ENCODE data around the gene TSPEAR. TPM values are rescaled to one million over a fixed set of nuclear protein-coding genes. Genes with fewer than 3 reads are reported as not detected.

TSPEAR gene
- total RNA-seq, 4 donors from 2014 or later = not detected

- intact Hi-C loops (cut with DNase I; ENCODE audit: low total_unique reads) = no loop called here
Measured at GRCh38 chr21:44511219-44511937, 200.0 kb downstream of the TSPEAR start.

DNA sequence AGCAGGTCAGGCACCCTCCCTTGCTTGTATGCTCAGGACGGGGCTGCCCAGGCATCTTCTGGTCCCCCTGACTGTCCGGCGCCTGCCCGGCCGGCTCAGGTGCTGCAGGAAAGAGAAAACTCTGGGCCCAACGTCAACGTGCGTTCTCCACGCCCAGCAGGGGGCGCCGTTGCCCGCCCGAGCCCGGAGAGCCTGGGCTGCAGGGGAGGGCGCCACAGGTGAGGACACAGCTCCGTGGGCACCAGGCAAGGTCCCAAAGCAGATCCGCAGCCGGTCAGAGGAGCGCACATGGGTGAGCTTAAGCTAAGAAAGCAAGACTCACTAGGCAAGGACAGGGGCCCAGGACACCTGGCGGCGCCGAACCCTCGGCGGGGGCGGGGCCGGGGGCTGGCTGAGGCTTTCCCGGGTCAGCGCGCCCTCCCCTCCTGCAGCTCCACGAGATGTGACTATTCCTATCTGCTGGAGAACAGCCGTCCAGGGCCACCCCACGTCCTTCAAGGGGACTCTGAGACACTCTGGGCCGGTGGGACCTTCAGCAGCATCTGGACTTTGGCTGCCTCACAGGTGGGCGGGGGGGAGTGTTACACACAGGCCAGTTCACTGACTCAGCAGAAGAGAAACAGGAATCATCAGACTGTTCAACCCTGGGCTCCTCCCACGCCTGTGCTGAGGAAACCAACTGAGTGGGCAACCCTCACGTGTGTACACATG lies 200.7 kb downstream of the TSPEAR start:
- peaks cover 19% of the 10 kb centered on the region for H3K27me3 ChIP-seq
- H3K9me3 ChIP-seq = no peaks in the 10 kb centered on the region
- H3K27ac ChIP-seq = no peak overlapping the region
- peak; percentile 75 for DNase-seq
- intact Hi-C loops (cut with DNase I; ENCODE audit: low total_unique reads) = loop anchor here (1.0 kb wide), 1 partner anchor 272 kb away; no protein-coding TSS in a partner anchor
- peaks cover 0 to 6% (median 3%) of the 10 kb centered on the region in 4 donors for H3K4me1 ChIP-seq
- WGBS, 2 donors (ENCODE audit: low coverage in 1 of 2) = 14% methylated on average over 17 of the region's 36 CpGs; no CpG with 5 or more reads in 1 of the 2 donors
- H3K36me3 ChIP-seq = no peaks in the 10 kb centered on the region
- peak overlapping the region in 1 of 4 donors; percentile 27 for H3K4me3 ChIP-seq
- in situ Hi-C loops (cut with MboI; ENCODE audit: low pct_ligation_motif_present in 1 of 4, low pct_unique_long_range_greater_than_20kb in 1 of 4, low sequenced_read_pairs in 3 of 4) = loop anchor here in 2 of 4 donors (10.0 to 25.0 kb wide), 2 partner anchors 277 to 284 kb away; no protein-coding TSS in a partner anchor
- no peak for TF ChIP-seq POLR2A (IDR thresholded peaks at IDR 0.05)
- TF ChIP-seq, protein P1, sequence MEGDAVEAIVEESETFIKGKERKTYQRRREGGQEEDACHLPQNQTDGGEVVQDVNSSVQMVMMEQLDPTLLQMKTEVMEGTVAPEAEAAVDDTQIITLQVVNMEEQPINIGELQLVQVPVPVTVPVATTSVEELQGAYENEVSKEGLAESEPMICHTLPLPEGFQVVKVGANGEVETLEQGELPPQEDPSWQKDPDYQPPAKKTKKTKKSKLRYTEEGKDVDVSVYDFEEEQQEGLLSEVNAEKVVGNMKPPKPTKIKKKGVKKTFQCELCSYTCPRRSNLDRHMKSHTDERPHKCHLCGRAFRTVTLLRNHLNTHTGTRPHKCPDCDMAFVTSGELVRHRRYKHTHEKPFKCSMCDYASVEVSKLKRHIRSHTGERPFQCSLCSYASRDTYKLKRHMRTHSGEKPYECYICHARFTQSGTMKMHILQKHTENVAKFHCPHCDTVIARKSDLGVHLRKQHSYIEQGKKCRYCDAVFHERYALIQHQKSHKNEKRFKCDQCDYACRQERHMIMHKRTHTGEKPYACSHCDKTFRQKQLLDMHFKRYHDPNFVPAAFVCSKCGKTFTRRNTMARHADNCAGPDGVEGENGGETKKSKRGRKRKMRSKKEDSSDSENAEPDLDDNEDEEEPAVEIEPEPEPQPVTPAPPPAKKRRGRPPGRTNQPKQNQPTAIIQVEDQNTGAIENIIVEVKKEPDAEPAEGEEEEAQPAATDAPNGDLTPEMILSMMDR (IDR thresholded peaks at IDR 0.05) = peak; percentile 79 to 88 (median 84)
- no peak for TF ChIP-seq POLR2AphosphoS5 (IDR thresholded peaks at IDR 0.05)
- no peak for TF ChIP-seq EP300 (IDR thresholded peaks at IDR 0.05; ENCODE audit: low read depth)

More at GRCh38 chr21:44511219-44511937, 200.0 kb downstream of the TSPEAR start:
- H3K4me1 ChIP-seq = peaks cover 0 to 6% (median 3%) of the 10 kb centered on the region in 4 donors
- H3K27me3 ChIP-seq = peaks cover 19% of the 10 kb centered on the region
- H3K36me3 ChIP-seq = no peaks in the 10 kb centered on the region
- DNase-seq = no peak
- no peaks in the 10 kb centered on the region for H3K9me3 ChIP-seq
- no peak overlapping the region for H3K27ac ChIP-seq
- no peak for TF ChIP-seq POLR2AphosphoS5 (IDR thresholded peaks at IDR 0.05)
- in situ Hi-C loops (cut with MboI; ENCODE audit: low pct_ligation_motif_present in 1 of 4, low pct_unique_long_range_greater_than_20kb in 1 of 4, low sequenced_read_pairs in 3 of 4) = loop anchor here in 2 of 4 donors (10.0 to 25.0 kb wide), 2 partner anchors 276 to 283 kb away; no protein-coding TSS in a partner anchor
- H3K4me3 ChIP-seq = no peak overlapping the region
- 67 to 89% methylated on average over 1 to 11 of the region's 11 CpGs for WGBS, 2 donors (ENCODE audit: low coverage in 1 of 2)

DNA sequence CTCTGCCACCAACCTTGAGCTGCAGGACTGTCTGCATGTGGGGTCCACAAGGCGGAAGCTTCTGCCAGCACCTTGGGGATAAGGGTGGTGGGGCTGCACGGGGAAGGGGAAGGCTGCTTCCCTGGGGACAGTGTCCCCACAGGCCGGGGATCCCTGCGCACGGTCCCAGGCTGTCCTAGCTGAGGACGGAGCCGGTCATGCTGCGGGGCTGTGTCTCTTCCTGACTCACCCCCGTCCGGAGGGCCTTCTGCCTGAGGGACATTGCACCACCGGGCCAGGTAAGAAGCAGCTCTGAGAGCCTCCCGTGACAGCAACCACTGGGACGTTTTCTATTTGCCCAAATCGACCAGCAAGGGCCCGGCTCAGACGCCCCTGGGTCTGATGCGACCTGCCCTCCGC lies 201.3 kb downstream of the TSPEAR start:
- Histone ChIP-seq H3K27ac (no peak overlapping the region), H3K36me3 (no peaks in the 10 kb centered on the region), H3K4me3 (peak overlapping the region in 1 of 4 donors; percentile 27), H3K4me1 (peaks cover 0 to 6% (median 3%) of the 10 kb centered on the region in 4 donors), H3K27me3 (peaks cover 19% of the 10 kb centered on the region), H3K9me3 (no peaks in the 10 kb centered on the region)
- TF ChIP-seq POLR2AphosphoS5 (IDR thresholded peaks at IDR 0.05) (no peak), EP300 (IDR thresholded peaks at IDR 0.05; ENCODE audit: low read depth) (no peak), POLR2A (IDR thresholded peaks at IDR 0.05) (no peak)
- TF ChIP-seq, protein P1 (IDR thresholded peaks at IDR 0.05) = no peak
- 58% methylated on average over 17 of the region's 18 CpGs; no CpG with 5 or more reads in 1 of the 2 donors for WGBS, 2 donors (ENCODE audit: low coverage in 1 of 2)
- no peak for DNase-seq
- in situ Hi-C loops (cut with MboI; ENCODE audit: low pct_ligation_motif_present in 1 of 4, low pct_unique_long_range_greater_than_20kb in 1 of 4, low sequenced_read_pairs in 3 of 4) (loop anchor here in 2 of 4 donors (10.0 to 25.0 kb wide), 2 partner anchors 277 to 285 kb away; no protein-coding TSS in a partner anchor), intact Hi-C loops (cut with DNase I; ENCODE audit: low total_unique reads) (loop anchor here (1.0 kb wide), 1 partner anchor 272 kb away; no protein-coding TSS in a partner anchor)

DNA sequence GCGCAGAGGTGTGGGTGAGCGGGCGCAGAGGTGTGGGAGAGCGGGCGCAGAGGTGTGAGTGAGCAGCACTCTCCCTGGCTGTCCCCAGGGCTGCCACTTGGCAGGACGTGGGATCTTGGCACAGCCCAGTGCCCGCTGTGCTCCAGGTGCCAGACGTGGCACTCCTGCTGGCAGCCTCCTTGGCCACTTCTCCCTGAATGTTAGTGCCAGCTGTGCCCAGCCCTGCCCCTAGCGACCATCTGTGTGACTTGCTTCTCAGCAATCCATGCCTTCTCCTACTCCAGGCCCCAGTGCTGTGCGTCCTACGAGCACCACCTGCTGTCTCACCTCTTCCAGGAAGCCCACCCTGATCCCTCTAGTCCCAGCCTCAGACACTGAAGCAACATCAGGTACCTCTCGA lies 201.8 kb downstream of the TSPEAR start:
- Histone ChIP-seq H3K27ac (no peak overlapping the region), H3K4me1 (peaks cover 0 to 6% (median 3%) of the 10 kb centered on the region in 4 donors), H3K36me3 (no peaks in the 10 kb centered on the region), H3K27me3 (peaks cover 19% of the 10 kb centered on the region), H3K4me3 (no peak overlapping the region), H3K9me3 (no peaks in the 10 kb centered on the region)
- no peak for TF ChIP-seq POLR2A (IDR thresholded peaks at IDR 0.05)
- TF ChIP-seq, protein P1 (IDR thresholded peaks at IDR 0.05) = peak; percentile 25 to 52 (median 39)
- DNase-seq = peak; percentile 74
- intact Hi-C loops (cut with DNase I; ENCODE audit: low total_unique reads) = no loop called here
- in situ Hi-C loops (cut with MboI; ENCODE audit: low pct_ligation_motif_present in 1 of 4, low pct_unique_long_range_greater_than_20kb in 1 of 4, low sequenced_read_pairs in 3 of 4) = loop anchor here in 3 of 4 donors (5.0 to 25.0 kb wide), 3 partner anchors 278 to 285 kb away; no protein-coding TSS in a partner anchor
- WGBS, 2 donors (ENCODE audit: low coverage in 1 of 2) = 48 to 80% methylated on average over 3 to 12 of the region's 12 CpGs
